Subcutaneous adipose tissue (tissue), 4 donors: ENCODE data around the gene NCMAP. TPM values are rescaled to one million over a fixed set of nuclear protein-coding genes. Genes with fewer than 3 reads are reported as not detected.

ENCODE experiments used
- CTCF ChIP-seq: fragments of 450-650 bp; IDR thresholded peaks from one replicate; pipeline ENCODE4 v1.5.1; 2016; ENCODE audit warnings: low read depth, mild to moderate bottlenecking, control low read depth, antibody characterized with exemption, moderate library complexity
- total RNA-seq, 4 donors: library from RNA; depleted of rRNA; stranded (reverse); fragments of >200 nt; gene quantifications; one replicate each; pipeline ENCODE4 v1.1.0, GENCODE V29; 2016

The NCMAP gene
- total RNA-seq, 4 donors from 2014 or later = 0.22 to 0.33 TPM; not detected in 2

GRCh38 chr1:24584171-24584647 lies 28.3 kb downstream of the NCMAP start:
- TF ChIP-seq CTCF = no peak

GRCh38 chr1:24586119-24586518 lies 30.2 kb downstream of the NCMAP start:
- TF ChIP-seq CTCF = no peak

GRCh38 chr1:24586970-24587820 lies 31.3 kb downstream of the NCMAP start:
- no peak for TF ChIP-seq CTCF

- no peak for TF ChIP-seq CTCF
Measured at GRCh38 chr1:24588573-24588972, 32.7 kb downstream of the NCMAP start.

- no peak for TF ChIP-seq CTCF
Measured at GRCh38 chr1:24589200-24589599, 33.3 kb downstream of the NCMAP start.

GRCh38 chr1:24591781-24592180 lies 35.9 kb downstream of the NCMAP start:
- no peak for TF ChIP-seq CTCF

- no peak for TF ChIP-seq CTCF
Measured at GRCh38 chr1:24594328-24594598, 38.4 kb downstream of the NCMAP start.
